Measurements from ENCODE around the gene NWD2. TPM values are rescaled to one million over a fixed set of nuclear protein-coding genes. Genes with fewer than 3 reads are reported as not detected.

NWD2 gene
- total and polyA plus RNA-seq, 2 experiments from 2014 or later = 0.33 TPM; not detected in 1

GRCh38 chr4:37326852-37327251 is 82.3 kb downstream of the NWD2 start:
- WGBS (ENCODE audit: low lambda C conversion rate, missing lambda C conversion rate) = 71% methylated on average over 1 of the region's 1 CpG
- Histone ChIP-seq H3K4me3 (no peak overlapping the region), H3K9me2 (replicated peaks; ENCODE audit: insufficient read depth) (no peaks in the 10 kb centered on the region), H3K36me3 (replicated peaks; ENCODE audit: insufficient read depth, low read depth) (no peaks in the 10 kb centered on the region), H3K79me2 (no peaks in the 10 kb centered on the region), H4K20me1 (ENCODE audit: insufficient read depth, poor library complexity, severe bottlenecking) (no peaks in the 10 kb centered on the region), H3K4me1 (ENCODE audit: insufficient read depth) (no peaks in the 10 kb centered on the region), H2AFZ (no peak overlapping the region), H3K27ac (no peak overlapping the region), H3K27me3 (no peaks in the 10 kb centered on the region), H3K9me3 (ENCODE audit: low read depth) (no peaks in the 10 kb centered on the region), H3K4me2 (no peak overlapping the region)
- DNase-seq (ENCODE audit: low spot score) = no peak
- TF ChIP-seq EZH2 (IDR thresholded peaks at IDR 0.05; ENCODE audit: borderline replicate concordance) = no peak
- no peak for TF ChIP-seq CTCF (IDR thresholded peaks at IDR 0.05; ENCODE audit: poor library complexity)
- TF ChIP-seq EZH2phosphoT487 (IDR thresholded peaks at IDR 0.05; ENCODE audit: low read depth, severe bottlenecking, unreplicated experiment) = no peak

GRCh38 chr4:37338972-37339371 is 94.4 kb downstream of the NWD2 start:
- Histone ChIP-seq H3K9me2 (replicated peaks; ENCODE audit: insufficient read depth) (no peaks in the 10 kb centered on the region), H3K36me3 (replicated peaks; ENCODE audit: insufficient read depth, low read depth) (no peaks in the 10 kb centered on the region), H3K4me2 (no peak overlapping the region), H3K27ac (no peak overlapping the region), H3K9me3 (ENCODE audit: low read depth) (no peaks in the 10 kb centered on the region), H2AFZ (no peak overlapping the region), H3K79me2 (no peaks in the 10 kb centered on the region), H3K4me1 (ENCODE audit: insufficient read depth) (no peaks in the 10 kb centered on the region), H3K27me3 (no peaks in the 10 kb centered on the region), H3K4me3 (no peak overlapping the region), H4K20me1 (ENCODE audit: insufficient read depth, poor library complexity, severe bottlenecking) (no peaks in the 10 kb centered on the region)
- TF ChIP-seq EZH2 (IDR thresholded peaks at IDR 0.05; ENCODE audit: borderline replicate concordance) (no peak), CTCF (IDR thresholded peaks at IDR 0.05; ENCODE audit: poor library complexity) (no peak), EZH2phosphoT487 (IDR thresholded peaks at IDR 0.05; ENCODE audit: low read depth, severe bottlenecking, unreplicated experiment) (no peak)
- no peak for DNase-seq (ENCODE audit: low spot score)

GRCh38 chr4:37358748-37359147 is 114.2 kb downstream of the NWD2 start:
- no peaks in the 10 kb centered on the region for H4K20me1 ChIP-seq (ENCODE audit: insufficient read depth, poor library complexity, severe bottlenecking)
- WGBS (ENCODE audit: low lambda C conversion rate, missing lambda C conversion rate) = 66% methylated on average over 2 of the region's 2 CpGs
- H3K27me3 ChIP-seq = no peaks in the 10 kb centered on the region

More at GRCh38 chr4:37358748-37359147, 114.2 kb downstream of the NWD2 start:
- Histone ChIP-seq H3K4me1 (ENCODE audit: insufficient read depth) (no peaks in the 10 kb centered on the region), H3K4me2 (no peak overlapping the region), H3K27ac (no peak overlapping the region), H3K36me3 (replicated peaks; ENCODE audit: insufficient read depth, low read depth) (no peaks in the 10 kb centered on the region), H3K9me3 (ENCODE audit: low read depth) (no peaks in the 10 kb centered on the region), H3K79me2 (no peaks in the 10 kb centered on the region), H3K9me2 (replicated peaks; ENCODE audit: insufficient read depth) (no peaks in the 10 kb centered on the region), H2AFZ (no peak overlapping the region), H3K4me3 (no peak overlapping the region)
- DNase-seq (ENCODE audit: low spot score) = no peak
- no peak for TF ChIP-seq EZH2phosphoT487 (IDR thresholded peaks at IDR 0.05; ENCODE audit: low read depth, severe bottlenecking, unreplicated experiment)
- no peak for TF ChIP-seq EZH2 (IDR thresholded peaks at IDR 0.05; ENCODE audit: borderline replicate concordance)
- TF ChIP-seq CTCF (IDR thresholded peaks at IDR 0.05; ENCODE audit: poor library complexity) = no peak
